Anterior cingulate cortex (tissue), 58 donors: ENCODE results near the gene CYB561D2.

Experiments used
- DNase-seq, 58 donors: peaks; one replicate each; lab custom pipeline; 2025; lab: John Stamatoyannopoulos, UW

The CYB561D2 gene

GRCh38 chr3:50358911-50359759, 8.5 kb downstream of the CYB561D2 start, which contains the start of gene TMEM115:
TMEM115 (minus strand) TSS chr3:50359521; CDS start chr3:50359063, 458 bp downstream.
- peak; percentile 71 to 100 (median 98) for DNase-seq

GRCh38 chr3:50359760-50360110, 9.1 kb downstream of the CYB561D2 start:
- no peak for DNase-seq

GRCh38 chr3:50364573-50365079, 14.0 kb downstream of the CYB561D2 start:
- no peak for DNase-seq

- peak in 53 of 58 donors; percentile 11 to 84 (median 54) for DNase-seq
Measured at GRCh38 chr3:50365080-50365841, 14.6 kb downstream of the CYB561D2 start.

GRCh38 chr3:50365842-50366220, 15.2 kb downstream of the CYB561D2 start:
- DNase-seq: no peak

GRCh38 chr3:50369012-50369670, 18.5 kb downstream of the CYB561D2 start:
- DNase-seq: no peak

GRCh38 chr3:50370594-50370993, 19.9 kb downstream of the CYB561D2 start:
- peak in 20 of 58 donors; percentile 4 to 64 (median 16) for DNase-seq

- DNase-seq: no peak
Measured at GRCh38 chr3:50371133-50371685, 20.5 kb downstream of the CYB561D2 start.

GRCh38 chr3:50372349-50372748, 21.7 kb downstream of the CYB561D2 start:
- peak in 1 of 58 donors; percentile 9 for DNase-seq

- no peak for DNase-seq
Measured at GRCh38 chr3:50373146-50374051, 22.7 kb downstream of the CYB561D2 start.

- no peak for DNase-seq
Measured at GRCh38 chr3:50374363-50375257, 23.9 kb downstream of the CYB561D2 start.

- no peak for DNase-seq
Measured at GRCh38 chr3:50375258-50375931, 24.7 kb downstream of the CYB561D2 start.

GRCh38 chr3:50378024-50378423, 27.4 kb downstream of the CYB561D2 start:
- no peak for DNase-seq

GRCh38 chr3:50378757-50379156, 28.1 kb downstream of the CYB561D2 start:
- no peak for DNase-seq

- no peak for DNase-seq
Measured at GRCh38 chr3:50380405-50381085, 29.9 kb downstream of the CYB561D2 start.

- no peak for DNase-seq
Measured at GRCh38 chr3:50381383-50381782, 30.7 kb downstream of the CYB561D2 start.

- DNase-seq: no peak
Measured at GRCh38 chr3:50382722-50383121, 32.1 kb downstream of the CYB561D2 start.
